HL-60 (cell line): ENCODE measurements around the gene ALX4.

ENCODE experiments used
- DNase-seq, 2 experiments: peaks; one replicate each; pipeline ENCODE4 v3.0.0-alpha.2; 2010 to 2020; ENCODE audit warnings: low read depth in 1 of 2, low spot score in 1 of 2
- H3K27ac ChIP-seq: fragments of 250-450 bp; sonication (Bioruptor Pico); replicated peaks from 2 replicates; pipeline ENCODE4 v1.5.1; 2020; ENCODE audit warnings: mild to moderate bottlenecking, moderate library complexity
- H3K27me3 ChIP-seq: fragments of 250-450 bp; sonication (Bioruptor Pico); 2 replicates; pipeline ENCODE4 v1.5.1; 2021; ENCODE audit warnings: mild to moderate bottlenecking, moderate library complexity; ENCODE audit not compliant: insufficient read depth, poor library complexity, severe bottlenecking
- H3K4me3 ChIP-seq: replicated peaks from 2 replicates; pipeline ENCODE4 v1.5.1; 2011; ENCODE audit warnings: mild to moderate bottlenecking, control low read depth, low read length; ENCODE audit not compliant: insufficient read depth
- GABPA ChIP-seq: IDR thresholded peaks from 2 replicates; pipeline ENCODE4 v1.6.1; 2012; ENCODE audit warnings: low read depth
- POLR2AphosphoS5 ChIP-seq: IDR thresholded peaks from 2 replicates; pipeline ENCODE4 v1.6.1; 2012; ENCODE audit warnings: low read depth
- REST ChIP-seq: IDR thresholded peaks from 2 replicates; pipeline ENCODE4 v1.6.1; 2012; ENCODE audit warnings: low read depth; ENCODE audit not compliant: insufficient replicate concordance
- SPI1 ChIP-seq: IDR thresholded peaks from 2 replicates; pipeline ENCODE4 v1.6.1; 2012; ENCODE audit warnings: low read depth, mild to moderate bottlenecking, borderline replicate concordance
- TF ChIP-seq, protein P1 (sequence below): IDR thresholded peaks from one replicate; pipeline ENCODE4 v1.5.1; 2011; ENCODE audit warnings: low read length, control low read depth, inconsistent platforms; ENCODE audit not compliant: insufficient read depth

ALX4 gene

DNA sequence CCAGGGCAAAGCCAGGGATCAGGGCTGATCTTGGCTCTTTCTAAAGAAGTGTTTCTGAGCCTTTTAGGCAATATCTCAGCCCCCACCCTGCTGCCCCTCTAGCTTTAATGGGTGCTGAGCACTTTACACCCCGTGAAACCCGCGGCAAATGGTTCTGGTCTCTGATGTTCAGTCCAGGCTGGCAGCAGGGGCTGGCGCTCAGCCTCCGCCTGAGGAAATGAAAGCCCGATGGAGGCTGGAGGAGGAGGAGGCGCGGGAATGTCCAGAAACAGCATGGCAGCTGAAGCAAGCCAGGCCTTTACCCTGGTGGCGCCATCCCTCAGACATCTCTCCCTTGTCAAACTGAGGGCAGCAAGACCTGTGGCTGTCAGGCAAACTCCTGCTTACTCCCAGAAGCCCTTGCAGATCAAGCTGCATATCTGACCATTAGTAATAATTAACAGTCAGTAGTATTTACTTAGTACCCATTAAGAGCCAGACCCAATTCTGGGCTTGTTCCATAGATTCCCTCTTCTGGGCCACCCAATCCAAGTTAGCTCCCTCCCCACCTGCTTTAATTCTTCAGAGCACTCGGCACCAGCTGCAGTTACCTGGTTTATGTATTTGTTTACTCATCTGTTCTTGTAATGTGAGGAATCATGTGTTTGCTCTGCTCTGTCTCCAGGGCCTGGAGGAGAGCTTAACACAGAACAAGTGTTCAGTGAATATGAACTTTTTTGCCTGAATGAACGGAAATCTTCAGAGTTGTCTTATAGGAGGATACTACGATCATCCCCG, 15.0 kb upstream of the ALX4 start:
- Histone ChIP-seq H3K27me3 (peaks cover 59% of the 10 kb centered on the region), H3K27ac (no peak overlapping the region), H3K4me3 (no peak overlapping the region)
- no peak for TF ChIP-seq REST
- no peak for TF ChIP-seq SPI1
- TF ChIP-seq, protein P1, sequence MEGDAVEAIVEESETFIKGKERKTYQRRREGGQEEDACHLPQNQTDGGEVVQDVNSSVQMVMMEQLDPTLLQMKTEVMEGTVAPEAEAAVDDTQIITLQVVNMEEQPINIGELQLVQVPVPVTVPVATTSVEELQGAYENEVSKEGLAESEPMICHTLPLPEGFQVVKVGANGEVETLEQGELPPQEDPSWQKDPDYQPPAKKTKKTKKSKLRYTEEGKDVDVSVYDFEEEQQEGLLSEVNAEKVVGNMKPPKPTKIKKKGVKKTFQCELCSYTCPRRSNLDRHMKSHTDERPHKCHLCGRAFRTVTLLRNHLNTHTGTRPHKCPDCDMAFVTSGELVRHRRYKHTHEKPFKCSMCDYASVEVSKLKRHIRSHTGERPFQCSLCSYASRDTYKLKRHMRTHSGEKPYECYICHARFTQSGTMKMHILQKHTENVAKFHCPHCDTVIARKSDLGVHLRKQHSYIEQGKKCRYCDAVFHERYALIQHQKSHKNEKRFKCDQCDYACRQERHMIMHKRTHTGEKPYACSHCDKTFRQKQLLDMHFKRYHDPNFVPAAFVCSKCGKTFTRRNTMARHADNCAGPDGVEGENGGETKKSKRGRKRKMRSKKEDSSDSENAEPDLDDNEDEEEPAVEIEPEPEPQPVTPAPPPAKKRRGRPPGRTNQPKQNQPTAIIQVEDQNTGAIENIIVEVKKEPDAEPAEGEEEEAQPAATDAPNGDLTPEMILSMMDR, result no peak
- TF ChIP-seq GABPA, result no peak
- TF ChIP-seq POLR2AphosphoS5, result no peak
- DNase-seq, result no peak

DNA sequence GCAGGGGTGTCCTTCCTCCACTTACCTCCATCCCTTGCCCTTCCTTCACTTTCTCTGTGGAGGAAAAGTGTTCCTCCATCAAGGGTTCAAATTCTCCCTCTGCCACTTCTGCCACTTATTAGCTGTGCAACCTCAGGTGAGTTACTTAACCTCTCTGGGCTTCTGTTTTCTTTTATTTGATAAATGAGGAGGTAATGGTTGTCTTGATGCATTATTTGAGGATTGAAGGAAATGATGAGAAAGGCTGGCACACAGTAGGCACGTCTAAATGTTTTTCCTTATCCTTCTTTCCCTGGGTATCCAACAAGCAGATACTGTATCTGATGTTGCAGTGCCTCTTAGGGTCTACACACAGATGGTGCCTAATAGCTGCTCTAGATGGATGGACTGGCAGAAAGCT, 14.3 kb upstream of the ALX4 start:
- H3K27me3 ChIP-seq, result peaks cover 66% of the 10 kb centered on the region
- H3K4me3 ChIP-seq, result no peak overlapping the region
- TF ChIP-seq SPI1, result no peak
- no peak for TF ChIP-seq REST
- TF ChIP-seq, protein P1, result no peak
- no peak for TF ChIP-seq GABPA
- TF ChIP-seq POLR2AphosphoS5, result no peak
- H3K27ac ChIP-seq, result no peak overlapping the region
- no peak for DNase-seq

DNA sequence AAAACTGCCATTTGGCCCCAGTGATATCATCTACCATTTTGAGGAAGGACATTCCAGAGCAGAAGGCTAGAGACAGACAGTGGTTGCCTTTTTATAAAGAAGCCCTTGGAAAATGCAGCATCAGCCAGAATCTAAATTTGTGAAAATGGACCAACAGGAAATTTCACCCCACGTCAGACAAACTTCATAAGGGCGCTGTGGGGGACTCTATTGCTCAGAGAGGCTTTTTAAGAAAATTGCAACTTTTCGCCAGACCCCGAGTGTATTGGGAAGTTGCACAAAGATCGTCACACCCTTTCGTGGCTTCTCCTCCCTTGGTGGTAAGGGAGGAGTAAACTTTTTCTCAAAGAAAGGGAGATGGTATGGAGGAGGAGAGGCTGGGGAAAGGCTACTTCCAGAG, 12.3 kb upstream of the ALX4 start:
- Histone ChIP-seq H3K4me3 (no peak overlapping the region), H3K27me3 (peaks cover 86% of the 10 kb centered on the region), H3K27ac (no peak overlapping the region)
- TF ChIP-seq, protein P1, result no peak
- DNase-seq, result no peak

DNA sequence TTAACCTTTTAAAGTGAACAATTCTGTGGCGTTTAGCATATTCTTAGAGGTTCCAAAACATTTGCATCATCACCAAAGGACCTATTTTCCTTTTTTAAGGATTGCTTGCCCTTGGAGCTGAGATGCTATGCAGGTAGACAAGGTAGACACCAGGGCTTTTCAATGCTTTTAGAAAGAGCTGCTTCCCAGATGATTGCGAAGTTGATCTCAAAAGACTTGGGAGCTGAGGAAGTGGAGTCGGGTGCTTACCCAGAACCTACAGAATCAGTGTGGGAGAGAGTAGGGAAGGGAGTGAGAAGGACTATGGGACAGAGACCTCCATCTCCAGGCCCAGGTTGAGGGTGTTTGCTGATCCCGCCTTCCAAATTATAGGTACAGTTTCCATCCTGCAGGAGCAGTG, 11.1 kb upstream of the ALX4 start:
- no peak for TF ChIP-seq REST
- TF ChIP-seq SPI1, result no peak
- TF ChIP-seq, protein P1, result no peak
- TF ChIP-seq GABPA, result no peak
- TF ChIP-seq POLR2AphosphoS5, result no peak
- peaks cover 94% of the 10 kb centered on the region for H3K27me3 ChIP-seq
- no peak for DNase-seq
- no peak overlapping the region for H3K4me3 ChIP-seq
- H3K27ac ChIP-seq, result no peak overlapping the region
